Right renal pelvis (tissue), 4 donors: ENCODE results near the gene CCDC32. TPM values are rescaled to one million over a fixed set of nuclear protein-coding genes. Genes with fewer than 3 reads are reported as not detected.

Experiments
- DNase-seq, 4 donors: peaks; one replicate each; pipeline ENCODE4 v3.0.0-alpha.2; 2013; ENCODE audit warnings: low read depth in 4 of 4, low spot score in 3 of 4, missing footprints in 1 of 4
- polyA plus RNA-seq, 4 donors: library from polyadenylated mRNA; unstranded; fragments of 120-200 nt; gene quantifications; one replicate each; pipeline ENCODE4 v1.2.1, GENCODE V29; 2013; ENCODE audit not compliant: insufficient read length in 4 of 4

Gene CCDC32
- polyA plus RNA-seq, 4 donors, result 25.9 to 30.1 (median 27.7) TPM

- peak; percentile 86 to 92 (median 88) for DNase-seq
Observed at GRCh38 chr15:40569129-40569953, 4.5 kb upstream of the CCDC32 start, which contains the start of gene RPUSD2. Gene RPUSD2 (plus strand): TSS chr15:40569299. CDS start chr15:40569338, 39 bp downstream.

GRCh38 chr15:40567111-40567510 lies 2.3 kb upstream of the CCDC32 start:
- no peak for DNase-seq

- no peak for DNase-seq
Observed at GRCh38 chr15:40565333-40566238, 744 bp upstream of the CCDC32 start.

- DNase-seq, result no peak
Observed at GRCh38 chr15:40563426-40563825, 1.4 kb downstream of the CCDC32 start.

GRCh38 chr15:40562691-40563090 lies 2.2 kb downstream of the CCDC32 start:
- DNase-seq, result no peak

- no peak for DNase-seq
Observed at GRCh38 chr15:40558952-40559742, 5.7 kb downstream of the CCDC32 start.

GRCh38 chr15:40555876-40556275 lies 9.0 kb downstream of the CCDC32 start:
- no peak for DNase-seq

- DNase-seq, result no peak
Observed at GRCh38 chr15:40554161-40554525, 10.7 kb downstream of the CCDC32 start.

- no peak for DNase-seq
Observed at GRCh38 chr15:40550341-40551037, 14.4 kb downstream of the CCDC32 start.

GRCh38 chr15:40549894-40550293 lies 14.9 kb downstream of the CCDC32 start:
- DNase-seq, result no peak

- no peak for DNase-seq
Observed at GRCh38 chr15:40548610-40549009, 16.2 kb downstream of the CCDC32 start.

- DNase-seq, result no peak
Observed at GRCh38 chr15:40545457-40545856, 19.4 kb downstream of the CCDC32 start.

- no peak for DNase-seq
Observed at GRCh38 chr15:40543631-40544294, 21.1 kb downstream of the CCDC32 start.

- DNase-seq, result no peak
Observed at GRCh38 chr15:40543082-40543481, 21.8 kb downstream of the CCDC32 start.

- no peak for DNase-seq
Observed at GRCh38 chr15:40538976-40539375, 25.9 kb downstream of the CCDC32 start.

GRCh38 chr15:40536501-40536900 lies 28.3 kb downstream of the CCDC32 start:
- DNase-seq, result no peak

- DNase-seq, result no peak
Observed at GRCh38 chr15:40534371-40534770, 30.5 kb downstream of the CCDC32 start.

GRCh38 chr15:40533763-40534364 lies 31.0 kb downstream of the CCDC32 start:
- no peak for DNase-seq

GRCh38 chr15:40528801-40529200 lies 36.0 kb downstream of the CCDC32 start:
- no peak for DNase-seq
